Measurements from ENCODE around the gene OCEL1. TPM values are rescaled to one million over a fixed set of nuclear protein-coding genes. Genes with fewer than 3 reads are reported as not detected.

OCEL1 gene
- total and polyA plus RNA-seq, 2 of the 13 experiments (the other 11 are each of a cell fraction or from before 2014, with no cell fraction given): 10.6 to 17.2 TPM

GRCh38 chr19:17255150-17255621, 29.2 kb downstream of the OCEL1 start (continued):
- TF ChIP-seq MXI1 (IDR thresholded peaks at IDR 0.05; ENCODE audit: borderline replicate concordance, low read depth, low read length): peak; percentile 13; the same call in 1 of the 3 replicates
- 0 out of 2 replicates have a peak, but pooled peaks have one; percentile 22 for TF ChIP-seq FOXA3 (CRISPR knock-in tag; IDR thresholded peaks at IDR 0.05)
- no peak for TF ChIP-seq FOXJ3 (CRISPR knock-in tag; IDR thresholded peaks at IDR 0.05; ENCODE audit: borderline replicate concordance)
- TF ChIP-seq MTF2 (CRISPR knock-in tag; IDR thresholded peaks at IDR 0.05; ENCODE audit: borderline replicate concordance): no peak
- no peak for TF ChIP-seq ZIK1 (CRISPR knock-in tag; IDR thresholded peaks at IDR 0.05; ENCODE audit: borderline replicate concordance, low read depth)
- TF ChIP-seq BCL6 (CRISPR knock-in tag; IDR thresholded peaks at IDR 0.05): peak; percentile 35; the same call in 1 of the 2 replicates
- TF ChIP-seq, protein P1, sequence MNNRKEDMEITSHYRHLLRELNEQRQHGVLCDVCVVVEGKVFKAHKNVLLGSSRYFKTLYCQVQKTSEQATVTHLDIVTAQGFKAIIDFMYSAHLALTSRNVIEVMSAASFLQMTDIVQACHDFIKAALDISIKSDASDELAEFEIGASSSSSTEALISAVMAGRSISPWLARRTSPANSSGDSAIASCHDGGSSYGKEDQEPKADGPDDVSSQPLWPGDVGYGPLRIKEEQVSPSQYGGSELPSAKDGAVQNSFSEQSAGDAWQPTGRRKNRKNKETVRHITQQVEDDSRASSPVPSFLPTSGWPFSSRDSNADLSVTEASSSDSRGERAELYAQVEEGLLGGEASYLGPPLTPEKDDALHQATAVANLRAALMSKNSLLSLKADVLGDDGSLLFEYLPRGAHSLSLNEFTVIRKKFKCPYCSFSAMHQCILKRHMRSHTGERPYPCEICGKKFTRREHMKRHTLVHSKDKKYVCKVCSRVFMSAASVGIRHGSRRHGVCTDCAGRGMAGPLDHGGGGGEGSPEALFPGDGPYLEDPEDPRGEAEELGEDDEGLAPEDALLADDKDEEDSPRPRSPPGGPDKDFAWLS (CRISPR knock-in tag; IDR thresholded peaks at IDR 0.05; ENCODE audit: borderline replicate concordance): no peak
- peak; percentile 32; the same call in 1 of the 2 replicates for TF ChIP-seq PAXIP1 (CRISPR knock-in tag; conservative IDR thresholded peaks at IDR 0.05)
- TF ChIP-seq ZBTB49 (CRISPR knock-in tag; IDR thresholded peaks at IDR 0.05; ENCODE audit: borderline replicate concordance): no peak
- no peak for TF ChIP-seq ATF3 (CRISPR knock-in tag; IDR thresholded peaks at IDR 0.05)
- peak; percentile 44; the same call in 1 of the 2 replicates for TF ChIP-seq RCOR2 (CRISPR knock-in tag; IDR thresholded peaks at IDR 0.05)
- peak; percentile 95 for TF ChIP-seq ZMYM3 (CRISPR knock-in tag; IDR thresholded peaks at IDR 0.05)
- no peak for TF ChIP-seq ZBTB21 (CRISPR knock-in tag; IDR thresholded peaks at IDR 0.05)
- TF ChIP-seq, protein P2, sequence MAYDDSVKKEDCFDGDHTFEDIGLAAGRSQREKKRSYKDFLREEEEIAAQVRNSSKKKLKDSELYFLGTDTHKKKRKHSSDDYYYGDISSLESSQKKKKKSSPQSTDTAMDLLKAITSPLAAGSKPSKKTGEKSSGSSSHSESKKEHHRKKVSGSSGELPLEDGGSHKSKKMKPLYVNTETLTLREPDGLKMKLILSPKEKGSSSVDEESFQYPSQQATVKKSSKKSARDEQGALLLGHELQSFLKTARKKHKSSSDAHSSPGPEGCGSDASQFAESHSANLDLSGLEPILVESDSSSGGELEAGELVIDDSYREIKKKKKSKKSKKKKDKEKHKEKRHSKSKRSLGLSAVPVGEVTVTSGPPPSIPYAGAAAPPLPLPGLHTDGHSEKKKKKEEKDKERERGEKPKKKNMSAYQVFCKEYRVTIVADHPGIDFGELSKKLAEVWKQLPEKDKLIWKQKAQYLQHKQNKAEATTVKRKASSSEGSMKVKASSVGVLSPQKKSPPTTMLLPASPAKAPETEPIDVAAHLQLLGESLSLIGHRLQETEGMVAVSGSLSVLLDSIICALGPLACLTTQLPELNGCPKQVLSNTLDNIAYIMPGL (CRISPR knock-in tag; IDR thresholded peaks at IDR 0.05; ENCODE audit: borderline replicate concordance in 1 of 2, low read depth in 1 of 2): no peak
- TF ChIP-seq, protein P3, sequence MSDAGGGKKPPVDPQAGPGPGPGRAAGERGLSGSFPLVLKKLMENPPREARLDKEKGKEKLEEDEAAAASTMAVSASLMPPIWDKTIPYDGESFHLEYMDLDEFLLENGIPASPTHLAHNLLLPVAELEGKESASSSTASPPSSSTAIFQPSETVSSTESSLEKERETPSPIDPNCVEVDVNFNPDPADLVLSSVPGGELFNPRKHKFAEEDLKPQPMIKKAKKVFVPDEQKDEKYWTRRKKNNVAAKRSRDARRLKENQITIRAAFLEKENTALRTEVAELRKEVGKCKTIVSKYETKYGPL (CRISPR knock-in tag; IDR thresholded peaks at IDR 0.05): no peak
- TF ChIP-seq ZNF569 (CRISPR knock-in tag; IDR thresholded peaks at IDR 0.05; ENCODE audit: borderline replicate concordance): no peak
- TF ChIP-seq NFE2L2 (IDR thresholded peaks at IDR 0.05; ENCODE audit: low read length): no peak
- TF ChIP-seq, protein P4, sequence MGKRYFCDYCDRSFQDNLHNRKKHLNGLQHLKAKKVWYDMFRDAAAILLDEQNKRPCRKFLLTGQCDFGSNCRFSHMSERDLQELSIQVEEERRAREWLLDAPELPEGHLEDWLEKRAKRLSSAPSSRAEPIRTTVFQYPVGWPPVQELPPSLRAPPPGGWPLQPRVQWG (CRISPR knock-in tag; IDR thresholded peaks at IDR 0.05; ENCODE audit: borderline replicate concordance, low read depth): no peak

Measured in HepG2 (cell line).